Effector memory CD4-positive, alpha-beta T cell (primary cell): ENCODE data around the gene SHPK.

Experiments used
- DNase-seq, 3 donors: peaks; one replicate each; pipeline ENCODE4 v3.0.0-alpha.2; 2020
- H3K27ac ChIP-seq: 2 replicates; pipeline ENCODE4 v1.7.0; 2013; ENCODE audit warnings: mild to moderate bottlenecking, low read length, moderate library complexity; ENCODE audit not compliant: insufficient read depth, poor library complexity, severe bottlenecking
- H3K27me3 ChIP-seq: replicated peaks from 2 replicates; pipeline ENCODE4 v1.7.0; 2013; ENCODE audit warnings: mild to moderate bottlenecking, low read length; ENCODE audit not compliant: insufficient read depth, control insufficient read depth, poor library complexity, severe bottlenecking
- H3K36me3 ChIP-seq: 2 replicates; pipeline ENCODE4 v1.7.0; 2013; ENCODE audit warnings: mild to moderate bottlenecking, low read length, moderate library complexity; ENCODE audit not compliant: control insufficient read depth, insufficient read depth
- H3K4me1 ChIP-seq: 2 replicates; pipeline ENCODE4 v1.7.0; 2013; ENCODE audit warnings: low read length, mild to moderate bottlenecking; ENCODE audit not compliant: control insufficient read depth, insufficient read depth, poor library complexity, severe bottlenecking
- H3K4me3 ChIP-seq: 2 replicates; pipeline ENCODE4 v1.7.0; 2013; ENCODE audit warnings: low read length, low read depth, mild to moderate bottlenecking; ENCODE audit not compliant: insufficient read depth, poor library complexity, severe bottlenecking
- H3K9me3 ChIP-seq: 2 replicates; pipeline ENCODE4 v1.7.0; 2013; ENCODE audit warnings: mild to moderate bottlenecking, low read length, moderate library complexity; ENCODE audit not compliant: control insufficient read depth

Gene SHPK

DNA sequence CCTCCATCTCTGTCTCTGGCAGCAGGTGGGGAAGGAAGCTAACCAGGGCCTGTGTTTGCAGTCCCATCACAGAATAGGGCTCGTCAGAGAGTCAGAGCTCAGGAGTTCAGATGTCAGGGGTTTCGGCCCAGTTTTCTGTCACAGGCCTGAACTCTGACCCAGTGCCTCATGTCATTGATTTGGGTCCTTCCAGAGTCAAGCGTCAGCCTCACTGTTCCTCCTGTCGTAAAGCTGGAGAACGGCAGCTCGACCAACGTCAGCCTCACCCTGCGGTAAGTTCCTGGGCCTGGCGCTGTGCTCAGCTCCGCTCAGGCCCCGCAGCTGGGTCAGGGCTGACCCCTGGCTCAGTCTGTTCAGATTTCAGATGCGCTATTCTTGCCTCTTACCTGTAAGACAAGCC lies 11.2 kb upstream of the SHPK start:
- Histone ChIP-seq H3K4me3 (no peak overlapping the region), H3K36me3 (no peaks in the 10 kb centered on the region), H3K9me3 (no peaks in the 10 kb centered on the region), H3K27me3 (no peaks in the 10 kb centered on the region), H3K4me1 (no peaks in the 10 kb centered on the region), H3K27ac (no peak overlapping the region)
- DNase-seq, result no peak

DNA sequence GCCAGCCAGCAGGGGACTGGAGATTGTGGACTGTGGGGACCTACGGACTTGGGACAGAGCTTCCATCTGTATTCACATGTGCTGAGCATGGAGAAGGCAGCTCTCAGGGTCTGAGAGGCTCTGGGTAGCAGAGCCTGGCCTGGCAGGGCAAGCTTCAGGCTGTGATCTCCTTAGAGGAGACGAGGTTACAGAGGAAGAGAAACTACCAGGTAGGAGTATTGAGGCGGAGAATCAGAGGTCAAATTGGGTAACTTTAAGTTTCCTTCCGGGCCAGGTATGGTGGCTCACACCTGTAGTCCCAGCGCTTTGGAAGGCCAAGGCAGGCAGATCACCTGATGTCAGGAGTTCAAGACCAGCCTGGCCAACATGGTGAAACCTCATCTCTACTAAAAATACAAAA lies 9.3 kb upstream of the SHPK start:
- Histone ChIP-seq H3K4me3 (no peak overlapping the region), H3K27me3 (no peaks in the 10 kb centered on the region), H3K4me1 (no peaks in the 10 kb centered on the region), H3K9me3 (no peaks in the 10 kb centered on the region), H3K27ac (no peak overlapping the region), H3K36me3 (no peaks in the 10 kb centered on the region)
- DNase-seq, result no peak

DNA sequence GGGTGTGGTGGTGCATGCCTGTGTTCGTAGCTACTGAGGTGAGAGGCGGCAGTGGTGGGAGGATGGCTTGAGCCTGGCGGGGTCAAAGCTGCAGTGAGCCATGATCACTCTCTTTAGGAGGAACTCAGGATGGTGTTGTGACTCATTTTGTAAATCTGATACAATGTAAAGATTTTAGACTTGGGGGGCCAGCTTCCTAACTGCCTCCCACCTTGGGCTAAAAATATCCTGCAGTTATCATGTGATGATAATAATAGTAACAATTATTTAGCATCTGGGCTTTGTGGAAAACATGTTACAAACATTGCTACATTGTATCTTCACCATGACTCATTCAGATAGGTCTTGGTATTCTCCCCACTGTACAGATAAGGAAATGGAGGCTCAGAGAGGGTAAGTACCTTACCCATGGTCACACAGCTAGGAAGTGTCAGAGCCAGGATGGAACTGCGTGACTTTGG lies 7.9 kb upstream of the SHPK start:
- Histone ChIP-seq H3K27ac (no peak overlapping the region), H3K36me3 (no peaks in the 10 kb centered on the region), H3K9me3 (no peaks in the 10 kb centered on the region), H3K4me3 (no peak overlapping the region), H3K4me1 (no peaks in the 10 kb centered on the region), H3K27me3 (no peaks in the 10 kb centered on the region)
- DNase-seq, result no peak

DNA sequence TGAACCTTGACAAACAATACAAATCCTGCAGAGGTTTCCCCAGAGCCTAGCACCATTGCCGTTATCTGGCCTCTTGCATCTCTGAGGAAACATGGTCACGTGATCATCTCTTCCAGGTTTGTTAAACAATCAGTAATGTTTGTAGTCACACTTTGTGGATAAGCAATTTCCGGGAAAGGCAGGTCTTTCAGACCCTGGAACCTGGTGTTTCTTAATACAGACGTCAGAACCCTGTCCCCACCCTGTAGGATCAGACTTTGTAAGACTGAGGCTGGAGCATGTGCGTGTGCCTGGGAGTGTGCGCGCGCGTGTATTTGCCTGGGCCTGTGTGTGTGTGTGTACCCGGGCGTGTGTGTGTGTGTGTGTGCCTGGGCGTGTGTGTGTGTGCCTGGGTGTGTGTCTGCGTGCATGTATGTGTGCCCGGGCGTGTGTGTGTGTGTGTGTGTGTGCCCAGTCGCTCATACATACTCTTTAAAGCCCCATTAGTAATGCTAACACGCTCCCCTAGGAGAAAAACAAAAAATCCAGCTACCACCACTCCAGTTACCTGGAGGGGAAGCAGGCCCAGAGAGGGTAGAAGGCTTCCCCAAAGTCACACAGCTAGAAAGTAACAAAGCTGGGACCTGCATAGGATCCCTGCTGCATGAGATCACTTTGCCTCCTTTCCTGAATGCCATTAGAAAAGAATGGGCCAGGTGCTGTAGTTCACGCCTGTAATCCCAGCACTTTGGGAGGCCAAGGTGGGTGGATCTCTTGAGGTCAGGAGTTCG lies 5.9 kb upstream of the SHPK start:
- Histone ChIP-seq H3K27me3 (no peaks in the 10 kb centered on the region), H3K9me3 (no peaks in the 10 kb centered on the region), H3K36me3 (no peaks in the 10 kb centered on the region), H3K4me1 (no peaks in the 10 kb centered on the region), H3K4me3 (no peak overlapping the region), H3K27ac (no peak overlapping the region)
- no peak for DNase-seq

DNA sequence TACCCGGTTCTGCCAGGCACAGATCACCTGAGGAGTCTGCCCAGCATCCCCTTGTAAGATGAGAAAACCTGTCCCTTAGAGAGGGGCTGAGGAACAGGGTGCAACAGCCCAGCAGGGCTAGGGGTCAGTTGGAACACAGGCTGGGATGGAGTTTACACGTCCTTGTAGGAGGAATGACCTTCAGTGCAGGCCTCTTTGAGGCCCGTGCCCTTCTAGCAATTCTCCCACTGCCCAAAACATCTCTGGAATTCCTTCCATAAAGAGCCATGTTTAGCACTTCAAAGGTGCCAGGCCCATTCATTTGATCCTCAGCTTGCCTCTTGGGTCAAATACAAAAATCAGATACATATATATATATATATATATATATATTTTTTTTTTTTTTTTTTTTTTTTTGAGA lies 5.0 kb upstream of the SHPK start:
- Histone ChIP-seq H3K27me3 (no peaks in the 10 kb centered on the region), H3K9me3 (no peaks in the 10 kb centered on the region), H3K4me1 (peaks cover 3% of the 10 kb centered on the region), H3K36me3 (no peaks in the 10 kb centered on the region), H3K4me3 (no peak overlapping the region), H3K27ac (no peak overlapping the region)
- no peak for DNase-seq

DNA sequence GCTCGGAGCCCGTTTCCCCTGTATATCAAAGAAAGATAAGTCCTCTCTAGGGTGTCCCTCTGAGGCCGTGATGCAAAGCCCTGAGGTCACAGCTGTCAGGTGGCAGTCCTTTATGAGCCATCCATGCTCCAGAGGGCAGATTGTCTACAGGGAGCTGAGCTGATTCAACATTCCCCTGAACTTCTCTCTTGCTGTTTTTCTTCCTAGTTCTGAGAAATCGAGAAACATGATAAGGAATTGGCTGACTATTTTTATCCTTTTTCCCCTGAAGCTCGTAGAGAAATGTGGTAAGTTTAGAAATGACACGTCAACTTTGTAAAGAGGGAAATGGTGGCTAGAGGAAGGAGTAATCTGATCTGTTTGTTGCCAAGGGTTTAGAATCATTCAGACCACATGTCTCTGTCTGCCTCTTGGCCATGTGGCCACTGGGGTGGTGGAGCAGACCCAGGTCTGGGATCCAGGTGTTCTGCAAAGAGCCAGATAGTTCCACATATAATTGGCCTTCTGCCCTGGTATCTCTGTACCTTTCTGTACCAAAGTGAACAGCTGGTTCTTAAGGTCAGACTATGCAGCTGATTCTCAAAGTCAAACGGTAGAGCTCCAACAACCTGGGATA lies 4.0 kb upstream of the SHPK start:
- Histone ChIP-seq H3K36me3 (no peaks in the 10 kb centered on the region), H3K4me1 (peaks cover 10% of the 10 kb centered on the region), H3K9me3 (no peaks in the 10 kb centered on the region), H3K27ac (no peak overlapping the region), H3K27me3 (no peaks in the 10 kb centered on the region), H3K4me3 (no peak overlapping the region)
- no peak for DNase-seq

DNA sequence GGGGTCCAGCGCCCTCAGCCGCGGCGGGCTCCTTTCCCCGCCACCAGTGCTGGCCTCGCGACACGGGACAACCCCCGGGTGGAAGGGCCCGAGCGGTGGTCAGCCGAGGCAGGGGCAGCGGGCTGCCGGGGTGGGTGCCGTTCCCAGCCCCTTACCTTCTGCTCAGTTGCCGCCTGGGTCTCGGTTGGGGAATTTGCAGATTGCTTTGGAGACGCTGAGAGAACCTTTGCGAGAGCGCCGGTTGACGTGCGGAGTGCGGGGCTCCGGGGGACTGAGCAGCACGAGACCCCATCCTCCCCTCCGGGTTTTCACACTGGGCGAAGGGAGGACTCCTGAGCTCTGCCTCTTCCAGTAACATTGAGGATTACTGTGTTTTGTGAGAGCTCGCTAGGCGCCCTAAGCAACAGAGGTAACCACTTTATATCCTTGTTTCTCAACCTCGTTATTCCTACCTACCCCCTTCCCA lies 891 bp upstream of the SHPK start:
- Histone ChIP-seq H3K9me3 (no peaks in the 10 kb centered on the region), H3K4me1 (peaks cover 10% of the 10 kb centered on the region), H3K27me3 (no peaks in the 10 kb centered on the region), H3K36me3 (no peaks in the 10 kb centered on the region), H3K4me3 (peak overlapping the region; percentile 74), H3K27ac (peak overlapping the region; percentile 91)
- no peak for DNase-seq

DNA sequence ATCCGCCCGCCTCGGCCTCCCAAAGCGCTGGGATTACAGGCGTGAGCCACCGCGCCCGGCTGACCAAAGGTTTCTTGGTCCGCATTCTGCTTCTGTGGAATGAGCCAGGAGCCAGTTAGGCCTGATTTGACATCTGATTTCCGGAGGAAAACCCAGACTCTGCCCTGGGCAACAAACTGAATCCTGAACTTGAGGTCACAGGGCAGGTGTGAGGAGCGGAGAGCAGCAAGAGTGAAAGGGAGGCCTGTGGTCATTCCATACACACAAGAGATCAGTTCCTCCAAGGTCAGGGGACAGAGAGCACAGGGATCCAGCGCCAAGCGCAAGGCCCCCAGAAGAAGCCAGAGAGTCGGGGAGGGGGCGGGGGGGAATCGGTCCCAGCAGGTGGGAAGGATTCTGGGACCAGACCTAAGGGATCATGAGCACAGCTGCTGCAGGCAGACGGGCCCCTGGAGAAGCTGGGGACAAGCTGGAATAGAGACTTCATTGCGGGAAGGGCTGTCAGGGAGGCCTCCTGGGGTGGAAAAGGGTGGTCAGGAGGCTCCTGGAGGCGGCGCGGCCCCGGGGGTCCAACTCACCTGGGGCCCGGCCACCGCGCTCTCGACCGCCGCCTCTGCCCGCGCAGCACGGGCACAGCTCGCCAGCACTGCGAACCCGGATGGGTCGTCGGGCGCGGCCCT lies 436 bp downstream of the SHPK start:
- peaks cover 10% of the 10 kb centered on the region for H3K4me1 ChIP-seq
- H3K9me3 ChIP-seq, result no peaks in the 10 kb centered on the region
- H3K27ac ChIP-seq, result peak overlapping the region; percentile 91
- H3K27me3 ChIP-seq, result no peaks in the 10 kb centered on the region
- peak overlapping the region; percentile 74 for H3K4me3 ChIP-seq
- no peaks in the 10 kb centered on the region for H3K36me3 ChIP-seq
- DNase-seq, result no peak

DNA sequence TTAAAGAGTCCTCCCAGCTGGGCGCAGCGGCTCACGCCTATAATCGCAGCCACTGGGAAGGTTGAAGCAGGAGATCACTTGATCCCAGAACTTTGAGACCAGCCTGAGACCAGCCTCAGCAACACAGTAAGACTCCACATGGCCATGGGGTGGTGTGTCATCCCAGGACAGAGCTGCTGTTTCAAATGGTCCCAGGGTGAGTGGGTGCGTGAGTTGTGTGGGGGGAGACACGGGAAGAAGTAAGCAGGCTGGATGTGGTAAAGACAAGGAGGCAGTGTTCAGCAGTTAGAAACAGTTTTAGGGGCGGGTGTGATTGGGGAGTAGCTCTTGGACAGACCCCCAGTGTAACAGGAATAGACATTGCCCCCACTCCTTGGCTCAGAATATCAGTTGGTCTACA lies 3.8 kb downstream of the SHPK start:
- H3K27me3 ChIP-seq, result no peaks in the 10 kb centered on the region
- H3K9me3 ChIP-seq, result no peaks in the 10 kb centered on the region
- H3K36me3 ChIP-seq, result peaks cover 11% of the 10 kb centered on the region
- no peak overlapping the region for H3K4me3 ChIP-seq
- H3K4me1 ChIP-seq, result peaks cover 10% of the 10 kb centered on the region
- H3K27ac ChIP-seq, result no peak overlapping the region
- no peak for DNase-seq

DNA sequence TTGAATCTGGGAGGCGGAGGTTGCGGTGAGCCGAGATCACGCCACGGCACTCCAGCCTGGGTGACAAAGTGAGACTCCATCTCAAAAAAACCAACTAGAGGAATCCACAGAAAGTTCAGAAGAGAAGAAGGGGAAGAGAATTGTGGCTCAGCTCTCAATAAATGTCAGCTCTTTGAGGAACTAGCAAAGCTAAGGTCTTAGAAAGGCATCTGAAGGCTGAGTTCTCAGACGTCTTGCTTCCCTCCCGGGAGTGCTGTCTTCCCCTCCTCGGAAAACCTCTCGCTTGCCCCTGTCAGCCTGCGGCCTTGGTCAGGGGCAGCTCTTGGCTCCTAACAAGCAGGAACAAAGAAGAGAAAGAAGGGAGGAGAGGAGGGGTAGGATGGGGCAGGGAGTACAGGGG lies 5.3 kb downstream of the SHPK start:
- Histone ChIP-seq H3K27me3 (no peaks in the 10 kb centered on the region), H3K36me3 (peaks cover 11% of the 10 kb centered on the region), H3K27ac (no peak overlapping the region), H3K4me3 (no peak overlapping the region), H3K4me1 (peaks cover 5% of the 10 kb centered on the region), H3K9me3 (no peaks in the 10 kb centered on the region)
- no peak for DNase-seq
